Measurements from ENCODE around the gene CCSER1. TPM values are rescaled to one million over a fixed set of nuclear protein-coding genes. Genes with fewer than 3 reads are reported as not detected.

The CCSER1 gene
- total RNA-seq, 4 donors from 2014 or later: 4.0 to 6.0 (median 4.8) TPM

DNA sequence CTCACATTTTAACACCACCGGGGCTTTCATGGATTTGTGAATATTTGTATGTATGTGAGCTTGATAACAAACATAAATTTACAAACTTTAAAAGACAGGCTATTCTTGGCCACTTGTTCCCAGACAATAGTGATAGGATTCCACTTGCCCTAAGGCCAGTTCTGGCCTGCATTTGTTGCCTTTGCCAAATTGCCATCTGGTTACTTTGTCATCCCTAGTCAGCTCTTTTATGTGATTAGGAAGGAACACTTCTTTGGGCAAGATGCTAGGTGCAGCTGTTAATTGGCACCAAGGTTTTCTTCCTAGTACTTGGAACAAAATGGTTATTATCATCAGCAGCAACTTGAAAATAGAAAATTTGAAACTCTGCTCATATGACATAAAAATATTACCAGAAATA lies 63.3 kb downstream of the CCSER1 start:
- H3K27me3 ChIP-seq: no peaks in the 10 kb centered on the region
- WGBS, 2 donors: 61 to 64% methylated on average over 1 of the region's 1 CpG
- H3K9me3 ChIP-seq: no peaks in the 10 kb centered on the region
- H3K36me3 ChIP-seq: no peaks in the 10 kb centered on the region
- H3K27ac ChIP-seq: no peak overlapping the region
- H3K4me1 ChIP-seq: no peaks in the 10 kb centered on the region
- no peak overlapping the region for H3K4me3 ChIP-seq
- no peak for DNase-seq (ENCODE audit: low spot score in 2 of 2)
- no peak for TF ChIP-seq POLR2A (IDR thresholded peaks at IDR 0.05)
- no peak for TF ChIP-seq EP300 (IDR thresholded peaks at IDR 0.05)
- TF ChIP-seq, protein P1, sequence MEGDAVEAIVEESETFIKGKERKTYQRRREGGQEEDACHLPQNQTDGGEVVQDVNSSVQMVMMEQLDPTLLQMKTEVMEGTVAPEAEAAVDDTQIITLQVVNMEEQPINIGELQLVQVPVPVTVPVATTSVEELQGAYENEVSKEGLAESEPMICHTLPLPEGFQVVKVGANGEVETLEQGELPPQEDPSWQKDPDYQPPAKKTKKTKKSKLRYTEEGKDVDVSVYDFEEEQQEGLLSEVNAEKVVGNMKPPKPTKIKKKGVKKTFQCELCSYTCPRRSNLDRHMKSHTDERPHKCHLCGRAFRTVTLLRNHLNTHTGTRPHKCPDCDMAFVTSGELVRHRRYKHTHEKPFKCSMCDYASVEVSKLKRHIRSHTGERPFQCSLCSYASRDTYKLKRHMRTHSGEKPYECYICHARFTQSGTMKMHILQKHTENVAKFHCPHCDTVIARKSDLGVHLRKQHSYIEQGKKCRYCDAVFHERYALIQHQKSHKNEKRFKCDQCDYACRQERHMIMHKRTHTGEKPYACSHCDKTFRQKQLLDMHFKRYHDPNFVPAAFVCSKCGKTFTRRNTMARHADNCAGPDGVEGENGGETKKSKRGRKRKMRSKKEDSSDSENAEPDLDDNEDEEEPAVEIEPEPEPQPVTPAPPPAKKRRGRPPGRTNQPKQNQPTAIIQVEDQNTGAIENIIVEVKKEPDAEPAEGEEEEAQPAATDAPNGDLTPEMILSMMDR (IDR thresholded peaks at IDR 0.05): no peak

DNA sequence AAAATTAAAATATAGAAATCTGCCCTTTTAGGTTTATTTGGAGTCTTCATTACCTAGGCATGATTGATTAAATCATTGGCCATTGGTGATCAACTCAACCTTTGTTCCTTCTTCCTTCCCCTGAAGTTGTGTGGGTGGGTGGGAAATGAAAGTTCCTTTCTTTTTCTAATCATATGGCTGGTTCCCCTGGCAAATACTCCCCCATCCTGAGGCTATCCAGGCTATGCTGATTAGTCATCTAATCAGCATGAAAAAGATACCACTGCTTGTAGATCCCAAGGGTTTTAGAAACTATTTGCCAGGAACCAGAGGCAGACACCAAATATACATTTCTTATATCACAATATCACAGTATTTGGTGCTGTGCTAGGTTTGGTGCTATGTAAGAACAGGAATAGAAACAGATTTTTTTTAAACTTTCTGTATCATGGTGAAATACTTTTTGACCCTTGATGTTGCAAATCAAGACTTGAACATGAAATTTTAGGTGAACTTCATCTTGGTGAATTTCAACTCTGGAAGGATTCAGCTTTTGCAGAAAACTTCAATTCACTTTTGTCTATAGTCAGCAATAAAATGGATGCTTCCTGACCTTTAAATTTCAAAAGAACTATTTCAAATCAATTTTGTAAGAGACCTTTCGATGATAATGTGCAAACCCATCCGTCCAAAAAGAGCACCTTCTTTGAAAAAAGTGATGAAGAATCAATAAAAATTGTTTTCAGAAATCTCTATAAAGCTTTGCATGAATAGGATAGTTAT lies 71.1 kb downstream of the CCSER1 start:
- no peak overlapping the region for H3K27ac ChIP-seq
- no peaks in the 10 kb centered on the region for H3K27me3 ChIP-seq
- no peak overlapping the region for H3K4me3 ChIP-seq
- 75 to 84% methylated on average over 2 of the region's 2 CpGs for WGBS, 2 donors
- TF ChIP-seq EP300 (IDR thresholded peaks at IDR 0.05) (no peak), POLR2A (IDR thresholded peaks at IDR 0.05) (no peak)
- TF ChIP-seq, protein P1 (IDR thresholded peaks at IDR 0.05): no peak
- no peaks in the 10 kb centered on the region for H3K36me3 ChIP-seq
- H3K4me1 ChIP-seq: no peaks in the 10 kb centered on the region
- H3K9me3 ChIP-seq: peaks cover 0 to under 1% (median 0%) of the 10 kb centered on the region in 4 donors
- DNase-seq (ENCODE audit: low spot score in 2 of 2): no peak

DNA sequence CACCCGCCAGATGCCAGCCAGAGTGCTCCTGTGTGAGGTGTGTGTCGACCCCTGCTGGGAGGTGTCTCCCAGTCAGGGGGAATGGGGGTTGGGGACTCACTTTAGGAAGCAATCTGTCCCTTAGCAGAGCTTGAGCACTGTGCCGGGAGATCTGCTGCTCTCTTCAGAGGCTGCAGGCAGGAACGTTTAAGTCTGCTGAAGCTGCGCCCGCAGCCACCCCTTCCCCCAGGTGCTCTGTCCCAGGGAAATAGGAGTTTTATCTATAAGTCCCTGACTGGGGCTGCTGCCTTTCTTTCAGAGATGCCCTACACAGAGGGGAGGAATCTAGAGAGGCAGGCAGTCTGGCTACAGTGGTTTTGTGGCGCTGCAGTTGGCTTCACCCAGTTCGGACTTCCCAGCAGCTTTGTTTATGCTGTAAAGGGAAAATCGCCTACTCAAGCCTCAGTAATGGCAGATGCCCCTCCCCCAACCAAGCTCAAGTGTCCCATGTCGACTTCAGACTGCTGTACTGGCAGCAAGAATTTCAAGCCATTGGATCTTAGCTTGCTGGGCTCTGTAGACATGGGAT lies 80.8 kb downstream of the CCSER1 start:
- DNase-seq (ENCODE audit: low spot score in 2 of 2): no peak
- no peaks in the 10 kb centered on the region for H3K27me3 ChIP-seq
- no peak overlapping the region for H3K4me3 ChIP-seq
- no peak overlapping the region for H3K27ac ChIP-seq
- H3K4me1 ChIP-seq: no peaks in the 10 kb centered on the region
- WGBS, 2 donors: 89% methylated on average over 9 to 10 of the region's 10 CpGs
- TF ChIP-seq, protein P1 (IDR thresholded peaks at IDR 0.05): no peak
- TF ChIP-seq EP300 (IDR thresholded peaks at IDR 0.05) (no peak), POLR2A (IDR thresholded peaks at IDR 0.05) (no peak)
- no peaks in the 10 kb centered on the region for H3K36me3 ChIP-seq
- peaks cover 0 to 5% (median 0%) of the 10 kb centered on the region in 4 donors for H3K9me3 ChIP-seq

DNA sequence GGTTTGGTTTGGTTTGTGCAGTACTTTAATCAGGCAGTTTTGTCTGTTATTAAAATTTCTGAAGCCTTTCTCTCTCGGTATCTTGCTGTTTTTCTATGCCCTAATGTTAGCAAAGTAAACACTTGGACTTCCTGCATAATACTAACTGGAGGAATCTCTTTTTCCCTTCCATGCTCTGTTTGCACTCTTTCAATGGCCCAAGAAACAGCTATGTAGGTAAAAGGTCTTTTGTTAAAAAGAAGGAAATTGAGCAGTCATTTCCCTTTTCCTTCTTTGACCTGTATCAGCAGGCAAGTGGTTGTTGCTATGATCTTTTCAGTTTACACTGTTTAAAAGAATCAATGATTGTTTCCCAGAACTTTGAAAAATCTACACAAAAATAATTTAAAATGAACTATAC lies 82.7 kb downstream of the CCSER1 start:
- TF ChIP-seq, protein P1 (IDR thresholded peaks at IDR 0.05): no peak
- TF ChIP-seq POLR2A (IDR thresholded peaks at IDR 0.05) (no peak), EP300 (IDR thresholded peaks at IDR 0.05) (no peak)
- H3K9me3 ChIP-seq: no peaks in the 10 kb centered on the region
- no peaks in the 10 kb centered on the region for H3K4me1 ChIP-seq
- 8 to 31% methylated on average over 1 of the region's 1 CpG for WGBS, 2 donors
- no peaks in the 10 kb centered on the region for H3K27me3 ChIP-seq
- no peak for DNase-seq (ENCODE audit: low spot score in 2 of 2)
- no peak overlapping the region for H3K27ac ChIP-seq
- H3K36me3 ChIP-seq: no peaks in the 10 kb centered on the region
- no peak overlapping the region for H3K4me3 ChIP-seq

DNA sequence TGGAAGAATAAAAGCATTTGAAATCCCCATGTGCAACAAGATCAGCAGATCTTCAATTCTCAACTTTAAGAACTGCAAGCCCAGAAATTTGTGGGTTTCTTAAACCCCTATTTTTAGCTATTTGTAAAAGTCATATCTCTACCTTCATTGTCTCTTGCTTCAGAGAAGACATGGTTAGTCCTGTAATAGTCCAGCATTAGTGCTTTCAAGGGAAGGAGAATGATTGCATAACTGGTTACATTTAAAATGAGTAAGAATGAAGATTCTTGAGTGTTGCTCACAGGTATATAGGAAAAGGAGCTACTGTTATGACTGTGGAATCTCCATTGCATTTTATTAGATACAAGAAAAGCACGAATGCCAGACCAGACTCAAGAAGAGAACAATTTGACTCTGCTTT lies 84.0 kb downstream of the CCSER1 start:
- WGBS, 2 donors: 66 to 72% methylated on average over 1 of the region's 1 CpG
- Histone ChIP-seq H3K9me3 (no peaks in the 10 kb centered on the region), H3K4me1 (no peaks in the 10 kb centered on the region), H3K36me3 (no peaks in the 10 kb centered on the region), H3K27me3 (no peaks in the 10 kb centered on the region), H3K4me3 (no peak overlapping the region), H3K27ac (no peak overlapping the region)
- DNase-seq (ENCODE audit: low spot score in 2 of 2): no peak
- TF ChIP-seq EP300 (IDR thresholded peaks at IDR 0.05) (no peak), POLR2A (IDR thresholded peaks at IDR 0.05) (no peak)
- TF ChIP-seq, protein P1 (IDR thresholded peaks at IDR 0.05): no peak
